ENCODE data around the gene HSPB6. TPM values are rescaled to one million over a fixed set of nuclear protein-coding genes. Genes with fewer than 3 reads are reported as not detected.

HSPB6 gene
- polyA plus RNA-seq, 1 of the 3 experiments (the other 2 are of a cell fraction), result 0.43 TPM

DNA sequence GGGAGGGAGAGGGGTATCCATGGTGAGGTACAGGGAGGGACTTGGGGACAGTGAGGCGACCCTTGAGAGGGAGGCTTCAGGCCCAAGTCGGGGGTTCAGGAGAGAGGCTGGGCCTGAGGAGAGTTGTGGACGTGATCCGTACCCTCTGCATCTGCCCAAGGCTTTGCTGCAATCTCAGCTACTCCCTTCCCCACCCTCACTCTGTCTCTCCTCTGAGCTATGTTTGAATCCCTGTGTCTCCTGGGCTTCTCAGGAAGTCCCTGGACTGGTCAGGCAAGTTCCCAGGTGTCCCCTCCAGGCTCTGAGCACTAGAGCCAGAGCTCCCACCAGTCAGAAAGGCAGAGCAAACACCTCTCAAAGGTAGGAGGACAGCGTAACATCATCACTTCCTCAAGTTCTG is 6.7 kb downstream of the HSPB6 start:
- Histone ChIP-seq H3K4me3 (ENCODE audit: low read depth in 2 of 2, low read length in 1 of 2) (no peak overlapping the region; a peak in 1 of 4 replicates), H3K4me2 (peak overlapping the region; percentile 99; the same call in 1 of the 2 replicates), H2AFZ (ENCODE audit: low read depth) (no peak overlapping the region), H3F3A (replicated peaks; ENCODE audit: insufficient read depth) (peaks cover 10% of the 10 kb centered on the region), H3K27ac (ENCODE audit: low read depth in 2 of 2, low read length in 1 of 2) (no peak overlapping the region), H3K27me3 (ENCODE audit: insufficient read depth) (no peaks in the 10 kb centered on the region), H3K9ac (no peak overlapping the region), H3K36me3 (replicated peaks in 1 of 2; ENCODE audit: control insufficient read depth in 1 of 2, insufficient read depth in 2 of 2, low read length in 1 of 2) (peaks cover 11 to 30% of the 10 kb centered on the region in 2 experiments), H4K20me1 (ENCODE audit: insufficient read depth) (no peaks in the 10 kb centered on the region), H3K79me2 (ENCODE audit: insufficient read depth) (peaks cover 51% of the 10 kb centered on the region), H3K9me2 (no peaks in the 10 kb centered on the region), H3K9me3 (no peaks in the 10 kb centered on the region), H3K4me1 (ENCODE audit: control insufficient read depth in 1 of 2, insufficient read depth in 2 of 2, low read depth in 1 of 2, low read length in 1 of 2) (peaks cover 9 to 14% of the 10 kb centered on the region in 2 experiments; a peak in 2 of 4 replicates)
- POLR2A ChIA-PET, result no interaction called here
- CTCF ChIA-PET, result no interaction called here
- 79% methylated on average over 5 of the region's 5 CpGs for WGBS (ENCODE audit: low lambda C conversion rate)
- TF ChIP-seq POLR2AphosphoS5 (IDR thresholded peaks at IDR 0.05; ENCODE audit: low read depth, low read length), result no peak
- no peak for TF ChIP-seq TAF1 (IDR thresholded peaks at IDR 0.05; ENCODE audit: borderline replicate concordance, low read depth, low read length)
- no peak for TF ChIP-seq NFIC (IDR thresholded peaks at IDR 0.05; ENCODE audit: borderline replicate concordance)
- TF ChIP-seq, protein P1, sequence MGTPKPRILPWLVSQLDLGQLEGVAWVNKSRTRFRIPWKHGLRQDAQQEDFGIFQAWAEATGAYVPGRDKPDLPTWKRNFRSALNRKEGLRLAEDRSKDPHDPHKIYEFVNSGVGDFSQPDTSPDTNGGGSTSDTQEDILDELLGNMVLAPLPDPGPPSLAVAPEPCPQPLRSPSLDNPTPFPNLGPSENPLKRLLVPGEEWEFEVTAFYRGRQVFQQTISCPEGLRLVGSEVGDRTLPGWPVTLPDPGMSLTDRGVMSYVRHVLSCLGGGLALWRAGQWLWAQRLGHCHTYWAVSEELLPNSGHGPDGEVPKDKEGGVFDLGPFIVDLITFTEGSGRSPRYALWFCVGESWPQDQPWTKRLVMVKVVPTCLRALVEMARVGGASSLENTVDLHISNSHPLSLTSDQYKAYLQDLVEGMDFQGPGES (IDR thresholded peaks at IDR 0.05; ENCODE audit: low read depth, low read length), result no peak
- TF ChIP-seq CHD2 (IDR thresholded peaks at IDR 0.05; ENCODE audit: low read length, partially characterized antibody), result no peak
- TF ChIP-seq GABPA (IDR thresholded peaks at IDR 0.05; ENCODE audit: low read depth), result no peak
- no peak for TF ChIP-seq RCOR1 (IDR thresholded peaks at IDR 0.05; ENCODE audit: low read length)
- no peak for TF ChIP-seq GATA2 (CRISPR knock-in tag; IDR thresholded peaks at IDR 0.05)
- no peak for TF ChIP-seq FOSL2 (IDR thresholded peaks at IDR 0.05; ENCODE audit: borderline replicate concordance, low read depth)
- no peak for TF ChIP-seq FOXM1 (IDR thresholded peaks at IDR 0.05; ENCODE audit: low read depth)
- no peak for TF ChIP-seq RXRA (IDR thresholded peaks at IDR 0.05; ENCODE audit: borderline replicate concordance, low read depth)
- no peak for TF ChIP-seq YY1 (IDR thresholded peaks at IDR 0.05; ENCODE audit: low read depth)
- TF ChIP-seq MXI1 (IDR thresholded peaks at IDR 0.05; ENCODE audit: low read depth, low read length), result no peak
- TF ChIP-seq, protein P2, sequence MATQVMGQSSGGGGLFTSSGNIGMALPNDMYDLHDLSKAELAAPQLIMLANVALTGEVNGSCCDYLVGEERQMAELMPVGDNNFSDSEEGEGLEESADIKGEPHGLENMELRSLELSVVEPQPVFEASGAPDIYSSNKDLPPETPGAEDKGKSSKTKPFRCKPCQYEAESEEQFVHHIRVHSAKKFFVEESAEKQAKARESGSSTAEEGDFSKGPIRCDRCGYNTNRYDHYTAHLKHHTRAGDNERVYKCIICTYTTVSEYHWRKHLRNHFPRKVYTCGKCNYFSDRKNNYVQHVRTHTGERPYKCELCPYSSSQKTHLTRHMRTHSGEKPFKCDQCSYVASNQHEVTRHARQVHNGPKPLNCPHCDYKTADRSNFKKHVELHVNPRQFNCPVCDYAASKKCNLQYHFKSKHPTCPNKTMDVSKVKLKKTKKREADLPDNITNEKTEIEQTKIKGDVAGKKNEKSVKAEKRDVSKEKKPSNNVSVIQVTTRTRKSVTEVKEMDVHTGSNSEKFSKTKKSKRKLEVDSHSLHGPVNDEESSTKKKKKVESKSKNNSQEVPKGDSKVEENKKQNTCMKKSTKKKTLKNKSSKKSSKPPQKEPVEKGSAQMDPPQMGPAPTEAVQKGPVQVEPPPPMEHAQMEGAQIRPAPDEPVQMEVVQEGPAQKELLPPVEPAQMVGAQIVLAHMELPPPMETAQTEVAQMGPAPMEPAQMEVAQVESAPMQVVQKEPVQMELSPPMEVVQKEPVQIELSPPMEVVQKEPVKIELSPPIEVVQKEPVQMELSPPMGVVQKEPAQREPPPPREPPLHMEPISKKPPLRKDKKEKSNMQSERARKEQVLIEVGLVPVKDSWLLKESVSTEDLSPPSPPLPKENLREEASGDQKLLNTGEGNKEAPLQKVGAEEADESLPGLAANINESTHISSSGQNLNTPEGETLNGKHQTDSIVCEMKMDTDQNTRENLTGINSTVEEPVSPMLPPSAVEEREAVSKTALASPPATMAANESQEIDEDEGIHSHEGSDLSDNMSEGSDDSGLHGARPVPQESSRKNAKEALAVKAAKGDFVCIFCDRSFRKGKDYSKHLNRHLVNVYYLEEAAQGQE (IDR thresholded peaks at IDR 0.05; ENCODE audit: low read depth, low read length), result no peak
- TF ChIP-seq FOXJ3 (CRISPR knock-in tag; IDR thresholded peaks at IDR 0.05), result no peak
- no peak for DNase-seq

Measured in SK-N-SH (cell line).